PFSK-1 (cell line): ENCODE results near the gene RYR2.

Experiments used
- POLR2AphosphoS5 ChIP-seq: IDR thresholded peaks from 2 replicates; pipeline ENCODE4 v1.6.1; 2012; ENCODE audit warnings: low read depth, mild to moderate bottlenecking, control low read depth, low read length, moderate library complexity
- SIN3A ChIP-seq: IDR thresholded peaks from 2 replicates; pipeline ENCODE4 v1.6.1; 2012; ENCODE audit warnings: mild to moderate bottlenecking, low read length, moderate library complexity, borderline replicate concordance; ENCODE audit not compliant: insufficient read depth
- TAF1 ChIP-seq: IDR thresholded peaks from 2 replicates; pipeline ENCODE4 v1.6.1; 2012; ENCODE audit warnings: low read length, control low read depth, borderline replicate concordance; ENCODE audit not compliant: insufficient read depth
- TF ChIP-seq, protein P1 (sequence below), 2 experiments: IDR thresholded peaks; 2 replicates each; pipeline versions ENCODE4 v1.6.1 to v1.8.0; 2011 to 2012; ENCODE audit warnings: low read depth in 2 of 2, low read length in 2 of 2, control low read depth in 1 of 2, inconsistent platforms in 1 of 2, mild to moderate bottlenecking in 1 of 2, moderate library complexity in 1 of 2; ENCODE audit not compliant: insufficient read depth in 1 of 2

DNA sequence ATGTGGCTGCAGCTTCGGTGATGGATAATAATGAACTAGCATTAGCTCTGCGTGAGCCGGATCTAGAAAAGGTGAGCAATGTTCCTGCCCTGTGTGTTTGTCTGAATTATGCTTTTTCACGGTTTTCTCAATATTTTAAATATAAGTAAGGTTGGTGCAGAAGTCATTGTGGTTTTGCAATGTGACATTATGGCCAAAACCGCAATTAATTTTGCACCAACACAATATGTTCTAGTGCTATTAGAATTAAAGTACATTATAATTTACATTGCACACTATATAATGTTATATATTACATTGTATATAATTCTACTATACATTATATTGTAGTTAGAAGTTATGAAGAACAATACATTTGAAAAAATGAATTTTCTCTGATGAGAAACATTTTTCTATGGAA, 592.9 kb downstream of the RYR2 start:
- TF ChIP-seq, protein P1, sequence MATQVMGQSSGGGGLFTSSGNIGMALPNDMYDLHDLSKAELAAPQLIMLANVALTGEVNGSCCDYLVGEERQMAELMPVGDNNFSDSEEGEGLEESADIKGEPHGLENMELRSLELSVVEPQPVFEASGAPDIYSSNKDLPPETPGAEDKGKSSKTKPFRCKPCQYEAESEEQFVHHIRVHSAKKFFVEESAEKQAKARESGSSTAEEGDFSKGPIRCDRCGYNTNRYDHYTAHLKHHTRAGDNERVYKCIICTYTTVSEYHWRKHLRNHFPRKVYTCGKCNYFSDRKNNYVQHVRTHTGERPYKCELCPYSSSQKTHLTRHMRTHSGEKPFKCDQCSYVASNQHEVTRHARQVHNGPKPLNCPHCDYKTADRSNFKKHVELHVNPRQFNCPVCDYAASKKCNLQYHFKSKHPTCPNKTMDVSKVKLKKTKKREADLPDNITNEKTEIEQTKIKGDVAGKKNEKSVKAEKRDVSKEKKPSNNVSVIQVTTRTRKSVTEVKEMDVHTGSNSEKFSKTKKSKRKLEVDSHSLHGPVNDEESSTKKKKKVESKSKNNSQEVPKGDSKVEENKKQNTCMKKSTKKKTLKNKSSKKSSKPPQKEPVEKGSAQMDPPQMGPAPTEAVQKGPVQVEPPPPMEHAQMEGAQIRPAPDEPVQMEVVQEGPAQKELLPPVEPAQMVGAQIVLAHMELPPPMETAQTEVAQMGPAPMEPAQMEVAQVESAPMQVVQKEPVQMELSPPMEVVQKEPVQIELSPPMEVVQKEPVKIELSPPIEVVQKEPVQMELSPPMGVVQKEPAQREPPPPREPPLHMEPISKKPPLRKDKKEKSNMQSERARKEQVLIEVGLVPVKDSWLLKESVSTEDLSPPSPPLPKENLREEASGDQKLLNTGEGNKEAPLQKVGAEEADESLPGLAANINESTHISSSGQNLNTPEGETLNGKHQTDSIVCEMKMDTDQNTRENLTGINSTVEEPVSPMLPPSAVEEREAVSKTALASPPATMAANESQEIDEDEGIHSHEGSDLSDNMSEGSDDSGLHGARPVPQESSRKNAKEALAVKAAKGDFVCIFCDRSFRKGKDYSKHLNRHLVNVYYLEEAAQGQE (IDR thresholded peaks at IDR 0.05; ENCODE audit: insufficient read depth in 1 of 2, low read depth in 2 of 2, low read length in 2 of 2) = no peak
- TF ChIP-seq POLR2AphosphoS5 = no peak
- no peak for TF ChIP-seq TAF1
- no peak for TF ChIP-seq SIN3A
